ENCODE data around the gene CAPN5. TPM values are rescaled to one million over a fixed set of nuclear protein-coding genes. Genes with fewer than 3 reads are reported as not detected.
A peak's percentile ranks its signal among the peaks of the same experiment; 100 is the strongest.

CAPN5 gene
- total RNA-seq, 1 experiment from 2014 or later, result 0.26 TPM

GRCh38 chr11:77113382-77114088 is 46.8 kb downstream of the CAPN5 start:
- intact Hi-C loops (cut with micrococcal nuclease), result loop anchor here (1.0 kb wide), 1 partner anchor 66 kb away; no protein-coding TSS in a partner anchor
- no peak overlapping the region for H3K27ac Mint-ChIP-seq (ENCODE audit: low read depth, unreplicated experiment)

GRCh38 chr11:77114089-77114463 is 47.3 kb downstream of the CAPN5 start:
- no TSS peak for BruUV-seq (replicated peaks)
- no peaks in the 10 kb centered on the region for H3K4me1 Mint-ChIP-seq (ENCODE audit: insufficient read depth, unreplicated experiment)
- no peak for DNase-seq (ENCODE audit: unreplicated experiment)
- ChIA-PET CTCF (interaction anchor here (0.6 to 7.3 kb wide), 6 partner anchors 10 to 107 kb away, joined by 3 to 52 read pairs (median 4); partner anchors contain the start of gene MYO7A), POLR2A (no interaction called here)
- TF ChIP-seq CTCF (IDR thresholded peaks at IDR 0.05; ENCODE audit: unreplicated experiment), result no peak
- no peak overlapping the region for H3K27ac Mint-ChIP-seq (ENCODE audit: low read depth, unreplicated experiment)
- no peaks in the 10 kb centered on the region for H3K9me3 Mint-ChIP-seq (ENCODE audit: unreplicated experiment)
- H3K4me3 Mint-ChIP-seq (ENCODE audit: unreplicated experiment), result no peak overlapping the region
- intact Hi-C loops (cut with micrococcal nuclease), result no loop called here
- H3K36me3 Mint-ChIP-seq (ENCODE audit: insufficient read depth, unreplicated experiment), result peaks cover 6% of the 10 kb centered on the region
- no peaks in the 10 kb centered on the region for H3K27me3 Mint-ChIP-seq (ENCODE audit: insufficient read depth, unreplicated experiment)

More at GRCh38 chr11:77113382-77114088, 46.8 kb downstream of the CAPN5 start:
- H3K36me3 Mint-ChIP-seq (ENCODE audit: insufficient read depth, unreplicated experiment), result peaks cover 6% of the 10 kb centered on the region
- no peaks in the 10 kb centered on the region for H3K9me3 Mint-ChIP-seq (ENCODE audit: unreplicated experiment)
- no TSS peak for BruUV-seq (replicated peaks)
- H3K27me3 Mint-ChIP-seq (ENCODE audit: insufficient read depth, unreplicated experiment), result no peaks in the 10 kb centered on the region
- no peak overlapping the region for H3K4me3 Mint-ChIP-seq (ENCODE audit: unreplicated experiment)
- CTCF ChIA-PET, result interaction anchor here (0.6 to 7.3 kb wide), 8 partner anchors 9 to 406 kb away, joined by 3 to 52 read pairs (median 4); partner anchors contain the start of gene MYO7A
- H3K4me1 Mint-ChIP-seq (ENCODE audit: insufficient read depth, unreplicated experiment), result no peaks in the 10 kb centered on the region
- DNase-seq (ENCODE audit: unreplicated experiment), result peak; percentile 60
- TF ChIP-seq CTCF (IDR thresholded peaks at IDR 0.05; ENCODE audit: unreplicated experiment), result peak; percentile 47
- POLR2A ChIA-PET, result no interaction called here

- H3K4me1 Mint-ChIP-seq (ENCODE audit: insufficient read depth, unreplicated experiment), result no peaks in the 10 kb centered on the region
- no peak for DNase-seq (ENCODE audit: unreplicated experiment)
- intact Hi-C loops (cut with micrococcal nuclease), result no loop called here
- peaks cover 6% of the 10 kb centered on the region for H3K36me3 Mint-ChIP-seq (ENCODE audit: insufficient read depth, unreplicated experiment)
- TF ChIP-seq CTCF (IDR thresholded peaks at IDR 0.05; ENCODE audit: unreplicated experiment), result peak; percentile 20
- H3K9me3 Mint-ChIP-seq (ENCODE audit: unreplicated experiment), result no peaks in the 10 kb centered on the region
- no peak overlapping the region for H3K27ac Mint-ChIP-seq (ENCODE audit: low read depth, unreplicated experiment)
- H3K27me3 Mint-ChIP-seq (ENCODE audit: insufficient read depth, unreplicated experiment), result no peaks in the 10 kb centered on the region
- BruUV-seq (replicated peaks), result no TSS peak
- H3K4me3 Mint-ChIP-seq (ENCODE audit: unreplicated experiment), result no peak overlapping the region
- ChIA-PET POLR2A (interaction anchor here (0.6 kb wide), 1 partner anchor 386 kb away, joined by 3 read pairs; no protein-coding TSS in a partner anchor), CTCF (interaction anchor here (0.6 to 7.3 kb wide), 2 partner anchors 13 to 24 kb away, joined by 3 to 52 read pairs; partner anchors contain the start of gene MYO7A)
Observed at GRCh38 chr11:77115181-77115611, 48.4 kb downstream of the CAPN5 start.

GRCh38 chr11:77115956-77116355 is 49.2 kb downstream of the CAPN5 start:
- TF ChIP-seq CTCF (IDR thresholded peaks at IDR 0.05; ENCODE audit: unreplicated experiment), result no peak
- Mint-ChIP-seq H3K36me3 (ENCODE audit: insufficient read depth, unreplicated experiment) (peaks cover 6% of the 10 kb centered on the region), H3K9me3 (ENCODE audit: unreplicated experiment) (no peaks in the 10 kb centered on the region), H3K4me1 (ENCODE audit: insufficient read depth, unreplicated experiment) (no peaks in the 10 kb centered on the region), H3K27ac (ENCODE audit: low read depth, unreplicated experiment) (no peak overlapping the region), H3K4me3 (ENCODE audit: unreplicated experiment) (no peak overlapping the region), H3K27me3 (ENCODE audit: insufficient read depth, unreplicated experiment) (no peaks in the 10 kb centered on the region)
- intact Hi-C loops (cut with micrococcal nuclease), result no loop called here
- ChIA-PET CTCF (interaction anchor here (1.0 to 7.3 kb wide), 2 partner anchors 13 to 24 kb away, joined by 3 to 52 read pairs; partner anchors contain the start of gene MYO7A), POLR2A (interaction anchor here (0.8 kb wide), 1 partner anchor 64 kb away, joined by 3 read pairs; no protein-coding TSS in a partner anchor)
- DNase-seq (ENCODE audit: unreplicated experiment), result no peak
- BruUV-seq (replicated peaks), result no TSS peak
